ENCODE data around the gene CNNM2.

CNNM2 gene

GRCh38 chr10:102878629-102879028 is 39.5 kb upstream of the CNNM2 start:
- DNase-seq (ENCODE audit: low spot score) = no peak
- no peak for TF ChIP-seq CTCF (IDR thresholded peaks at IDR 0.05; ENCODE audit: extremely low read depth, missing control alignments)

GRCh38 chr10:102880256-102880655 is 37.8 kb upstream of the CNNM2 start:
- no peak for TF ChIP-seq CTCF (IDR thresholded peaks at IDR 0.05; ENCODE audit: extremely low read depth, missing control alignments)
- DNase-seq (ENCODE audit: low spot score) = no peak

- no peak for TF ChIP-seq CTCF (IDR thresholded peaks at IDR 0.05; ENCODE audit: extremely low read depth, missing control alignments)
- no peak for DNase-seq (ENCODE audit: low spot score)
Measured at GRCh38 chr10:102888048-102888447, 30.0 kb upstream of the CNNM2 start.

GRCh38 chr10:102894466-102895213 is 23.5 kb upstream of the CNNM2 start:
- DNase-seq (ENCODE audit: low spot score) = no peak
- TF ChIP-seq CTCF (IDR thresholded peaks at IDR 0.05; ENCODE audit: extremely low read depth, missing control alignments) = no peak

- no peak for TF ChIP-seq CTCF (IDR thresholded peaks at IDR 0.05; ENCODE audit: extremely low read depth, missing control alignments)
- DNase-seq (ENCODE audit: low spot score) = no peak
Measured at GRCh38 chr10:102900006-102900405, 18.1 kb upstream of the CNNM2 start.

- TF ChIP-seq CTCF (IDR thresholded peaks at IDR 0.05; ENCODE audit: extremely low read depth, missing control alignments) = no peak
- DNase-seq (ENCODE audit: low spot score) = no peak
Measured at GRCh38 chr10:102904346-102904745, 13.7 kb upstream of the CNNM2 start.

- no peak for TF ChIP-seq CTCF (IDR thresholded peaks at IDR 0.05; ENCODE audit: extremely low read depth, missing control alignments)
Measured at GRCh38 chr10:102906507-102906906, 11.6 kb upstream of the CNNM2 start.

More at GRCh38 chr10:102906507-102906906, 11.6 kb upstream of the CNNM2 start:
- DNase-seq (ENCODE audit: low spot score) = no peak
